HG03064 (cell line): ENCODE data around the gene STARD13.
"Not testable (repeated sequence)": the region's sequence is repeated elsewhere in the genome, so short reads cannot be mapped to it uniquely, and the experiment has no call there.

ENCODE experiments used
- ATAC-seq: cut with Tn5 transposase; IDR thresholded peaks from one replicate; pipeline ENCODE4 v1.9.1; 2021; ENCODE audit warnings: low read depth; ENCODE audit not compliant: unreplicated experiment

Gene STARD13

GRCh38 chr13:33260168-33261098 lies 25.1 kb downstream of the STARD13 start:
- no peak for ATAC-seq

DNA sequence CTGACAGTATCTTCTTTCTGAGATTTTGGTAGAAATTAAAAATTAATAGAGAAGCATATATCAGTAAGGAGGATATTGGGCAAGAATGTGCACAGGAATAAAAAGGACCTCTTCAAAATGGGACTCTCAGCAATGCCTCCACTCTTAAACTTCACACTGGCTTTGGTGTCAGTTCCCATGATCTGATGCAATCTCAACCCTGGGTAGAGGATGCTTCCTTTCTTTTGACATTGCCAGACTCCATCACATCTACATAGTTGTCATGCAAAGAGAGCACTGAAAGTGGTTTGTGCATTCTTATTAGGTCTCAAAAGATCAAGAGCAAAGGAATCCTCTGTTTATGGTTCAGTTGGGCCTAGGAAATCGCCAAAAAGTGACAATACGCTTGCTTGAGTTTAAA lies 26.3 kb downstream of the STARD13 start:
- no peak for ATAC-seq

DNA sequence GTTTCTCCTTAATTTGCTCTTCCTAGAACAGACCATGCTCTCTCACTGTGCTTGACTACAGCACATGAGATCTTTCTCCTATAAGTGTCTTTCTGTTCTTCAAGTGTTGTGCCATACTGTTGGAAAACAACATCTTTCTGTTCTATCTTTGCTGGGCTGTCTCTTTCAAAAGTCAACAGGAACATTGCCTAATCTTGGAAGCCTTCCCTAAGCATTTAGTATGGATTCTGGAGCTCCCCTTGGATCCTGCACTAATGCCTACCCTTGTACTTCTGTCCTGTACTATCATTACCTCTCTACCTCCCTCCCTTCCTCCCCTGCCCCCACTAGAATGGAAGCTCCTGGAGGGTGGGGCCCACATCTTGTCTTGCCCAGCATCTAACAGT lies 26.8 kb downstream of the STARD13 start:
- no peak for ATAC-seq

GRCh38 chr13:33257841-33258807 lies 27.4 kb downstream of the STARD13 start:
- no peak for ATAC-seq

DNA sequence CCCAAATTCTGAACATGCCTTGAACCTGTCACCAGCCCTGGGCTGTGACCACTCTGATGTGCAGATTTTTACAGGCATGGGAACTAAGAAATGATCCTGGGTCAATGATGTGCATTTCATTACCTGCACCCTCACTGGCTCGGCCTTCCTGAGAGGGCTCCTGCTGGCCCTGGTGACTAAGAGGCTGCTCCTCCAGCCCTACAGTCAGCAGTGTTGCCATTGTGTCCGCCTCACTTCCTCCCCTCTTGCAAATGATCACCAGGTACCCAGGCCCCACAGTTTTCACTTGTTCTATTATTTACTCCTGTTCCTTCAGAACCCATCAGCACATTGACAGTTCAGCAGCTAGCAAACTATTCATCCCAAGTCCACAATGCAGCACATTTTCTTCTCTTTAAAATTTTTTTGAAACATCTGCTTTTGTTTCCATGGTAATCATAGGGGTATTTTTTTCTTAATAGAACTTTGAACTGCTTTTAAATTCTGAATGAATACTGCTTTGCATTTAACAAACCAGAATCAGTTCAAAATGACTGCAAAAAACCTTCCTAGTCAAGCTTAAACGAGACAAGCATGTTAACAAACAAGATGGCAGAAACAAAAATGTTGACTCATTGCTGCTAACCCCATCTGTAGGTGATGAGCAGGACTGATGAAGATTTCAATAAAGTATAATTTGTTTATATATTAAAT lies 29.3 kb downstream of the STARD13 start:
- no peak for ATAC-seq

- ATAC-seq: no peak
Observed at GRCh38 chr13:33252135-33252534, 33.4 kb downstream of the STARD13 start.

GRCh38 chr13:33251131-33251661 lies 34.4 kb downstream of the STARD13 start:
- peak; percentile 58 for ATAC-seq

DNA sequence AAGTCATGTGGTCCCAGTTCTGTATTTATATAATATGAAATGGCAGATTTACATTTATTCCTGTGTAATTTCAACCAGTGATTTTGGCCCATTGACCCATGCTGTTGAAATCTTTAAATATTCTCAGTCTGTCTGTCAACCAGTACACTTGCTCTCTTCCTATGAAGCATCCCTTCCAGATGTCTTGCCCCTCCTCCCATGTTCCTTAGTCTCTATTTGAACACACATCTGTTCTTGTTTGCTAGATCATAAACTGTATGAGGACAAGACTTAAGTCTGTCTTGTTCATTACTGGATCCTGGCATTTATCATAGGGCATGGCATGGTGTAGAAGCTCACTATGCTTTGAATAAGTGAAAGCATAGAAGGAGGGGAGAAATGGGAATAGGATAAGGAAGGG lies 34.9 kb downstream of the STARD13 start:
- ATAC-seq: no peak

DNA sequence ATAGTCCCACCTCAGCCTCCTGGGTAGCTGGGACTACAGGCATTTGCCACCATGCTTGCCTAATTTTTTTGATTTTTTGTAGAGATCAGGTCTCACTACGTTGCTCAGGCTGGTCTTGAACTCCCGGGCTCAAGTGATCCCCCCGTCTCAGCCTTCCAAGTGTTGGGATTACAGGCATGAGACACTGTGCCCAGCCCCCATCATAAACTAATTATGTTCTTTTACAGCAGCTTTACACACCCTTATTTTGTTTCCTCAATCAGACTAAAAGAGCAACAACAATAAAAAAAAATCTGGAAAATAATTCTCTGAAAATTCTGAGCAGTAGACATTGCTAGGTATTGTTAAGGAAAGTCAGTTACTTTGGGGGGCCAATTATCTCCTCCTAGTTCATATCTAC lies 35.7 kb downstream of the STARD13 start:
- no peak for ATAC-seq

- no peak for ATAC-seq
Observed at GRCh38 chr13:33249066-33249465, 36.5 kb downstream of the STARD13 start.

DNA sequence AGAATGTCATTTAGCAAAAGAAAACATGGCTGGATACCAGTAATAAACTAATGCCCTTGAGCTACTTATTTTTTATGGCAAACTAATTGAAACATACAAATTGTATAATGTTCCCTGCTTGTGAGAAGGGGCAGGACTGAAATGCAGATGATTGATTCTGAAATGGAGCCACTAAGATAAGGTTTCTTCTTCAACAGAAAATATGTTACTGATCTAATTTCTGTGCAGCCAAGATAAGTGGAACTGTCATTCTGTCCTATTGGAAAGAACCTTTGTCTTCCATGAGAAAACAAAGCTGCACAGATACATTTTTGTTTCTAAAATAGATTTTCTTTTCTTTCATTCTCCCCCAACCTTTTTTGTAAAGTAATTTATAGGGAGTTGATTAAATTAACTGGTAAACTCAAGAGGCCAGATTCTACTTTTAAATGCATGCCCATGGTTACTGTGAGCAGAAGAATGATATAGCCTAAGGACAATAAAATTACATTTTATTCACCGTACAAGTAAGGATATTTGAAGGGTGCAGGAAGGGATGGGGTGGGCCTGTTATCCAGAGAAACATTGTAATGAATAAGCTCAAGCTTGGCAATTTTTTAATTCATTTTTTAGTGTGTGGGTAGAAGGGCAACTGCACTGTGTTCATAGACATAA lies 39.9 kb downstream of the STARD13 start:
- no peak for ATAC-seq

GRCh38 chr13:33244907-33245287 lies 40.7 kb downstream of the STARD13 start:
- ATAC-seq: no peak

DNA sequence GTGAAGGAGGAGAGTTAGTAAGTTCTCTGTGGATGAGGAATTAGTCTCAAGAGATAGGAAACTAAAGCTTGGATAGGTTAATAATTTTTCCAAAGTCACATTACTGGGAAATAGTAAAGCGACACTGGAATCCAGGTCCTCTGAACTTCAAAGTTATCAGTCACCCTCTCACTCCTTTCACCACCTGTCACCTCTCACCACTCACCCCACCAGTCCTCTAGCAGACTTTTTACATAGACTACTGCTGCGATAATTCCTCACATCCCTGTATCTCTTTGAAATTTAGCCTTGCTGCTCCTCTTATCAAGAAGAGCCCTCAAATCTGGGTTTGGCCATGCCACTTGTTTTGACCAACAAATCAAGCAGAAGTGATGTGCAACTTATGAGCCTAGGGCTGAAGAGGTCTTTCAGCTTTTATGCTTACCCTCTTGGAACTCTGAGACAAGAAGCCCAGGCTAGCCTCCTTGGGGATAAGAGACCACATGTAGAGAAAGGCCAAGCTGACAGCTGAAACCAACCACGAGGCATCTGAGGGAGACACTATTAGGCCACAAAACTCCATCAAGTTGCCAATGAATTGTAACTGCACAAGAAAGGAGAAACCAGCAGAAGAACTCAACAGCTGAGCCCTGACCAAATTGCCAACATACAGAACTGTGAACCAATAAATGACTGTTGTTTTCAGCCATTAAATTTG lies 41.2 kb downstream of the STARD13 start:
- no peak for ATAC-seq

DNA sequence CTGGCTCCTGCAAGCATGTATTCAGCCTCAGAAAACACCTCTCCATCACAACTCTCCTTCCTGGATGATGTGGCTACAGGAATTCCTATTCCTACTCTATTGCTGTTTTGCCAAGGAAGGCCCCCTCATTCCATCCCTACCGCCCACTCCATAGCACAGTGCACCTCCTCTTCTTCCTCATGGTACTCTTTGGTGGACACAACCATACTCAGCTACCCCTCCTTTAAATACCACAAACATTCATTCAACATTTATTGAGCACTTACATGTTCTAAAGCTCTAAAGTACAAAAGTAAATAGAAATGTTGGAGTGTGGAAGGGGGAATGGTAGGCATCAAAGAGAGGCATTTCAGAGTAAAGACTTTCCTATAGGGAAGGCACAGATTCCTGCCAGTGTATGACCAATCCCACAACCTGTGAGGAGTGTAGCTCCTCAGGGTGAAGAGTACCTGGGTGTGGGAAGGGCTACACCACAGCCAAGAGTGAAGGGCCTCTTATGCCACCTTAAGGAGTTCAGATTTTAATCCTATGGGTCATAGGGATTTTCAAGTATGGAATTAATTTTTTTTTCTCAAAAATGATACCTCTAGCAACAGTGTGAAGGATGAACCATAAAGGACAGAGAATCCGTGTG lies 42.5 kb downstream of the STARD13 start:
- no peak for ATAC-seq

DNA sequence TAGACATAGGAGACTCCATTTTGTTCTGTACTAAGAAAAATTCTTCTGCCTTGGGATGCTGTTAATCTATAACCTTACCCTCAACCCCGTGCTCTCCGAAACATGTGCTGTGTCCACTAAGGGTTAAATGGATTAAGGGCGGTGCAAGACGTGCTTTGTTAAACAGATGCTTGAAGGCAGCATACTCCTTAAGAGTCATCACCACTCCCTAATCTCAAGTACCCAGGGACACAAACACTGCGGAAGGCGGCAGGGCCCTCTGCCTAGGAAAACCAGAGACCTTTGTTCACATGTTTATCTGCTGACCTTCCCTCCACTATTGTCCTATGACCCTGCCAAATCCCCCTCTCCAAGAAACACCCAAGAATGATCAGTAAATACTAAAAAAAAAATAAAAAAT lies 43.2 kb downstream of the STARD13 start:
- ATAC-seq: not testable (repeated sequence)

GRCh38 chr13:33236021-33236420 lies 49.5 kb downstream of the STARD13 start:
- ATAC-seq: no peak

DNA sequence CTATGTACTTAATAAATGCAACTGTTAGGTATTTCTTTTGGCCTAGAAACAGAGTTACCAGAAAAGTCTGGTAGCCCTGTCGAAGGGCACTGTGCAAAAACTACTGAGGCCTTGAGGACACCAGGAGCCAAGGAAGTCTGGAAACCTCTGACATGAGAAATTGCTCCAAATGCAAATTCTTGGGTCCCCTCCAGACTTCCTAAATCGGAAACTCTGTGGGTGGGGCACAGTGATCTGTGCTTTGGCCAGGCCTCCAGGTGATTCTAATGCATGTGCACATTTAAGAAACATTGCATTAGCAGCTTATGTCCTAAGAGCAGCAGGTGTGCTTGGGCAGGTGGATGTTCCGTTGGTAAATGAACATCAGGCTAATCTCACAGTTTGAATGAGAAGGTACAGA lies 50.0 kb downstream of the STARD13 start:
- no peak for ATAC-seq

DNA sequence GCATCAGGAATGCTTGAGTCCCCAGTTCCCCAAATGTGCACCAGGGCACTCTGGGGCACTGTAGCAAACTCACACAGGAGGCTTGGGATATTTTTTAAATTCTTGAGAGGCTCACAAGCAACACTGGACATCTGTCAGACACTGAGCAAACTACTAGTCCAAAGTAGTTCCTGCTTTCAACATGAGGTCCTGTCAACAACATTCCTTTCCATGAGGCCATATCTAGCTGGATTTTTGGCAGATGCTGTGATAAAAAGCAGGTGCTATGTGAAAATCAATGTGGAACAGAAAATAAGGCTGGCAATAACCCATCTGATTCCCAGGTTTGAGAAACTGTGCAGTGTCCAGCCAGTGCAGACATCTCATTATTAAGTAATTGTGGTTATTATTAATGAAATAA lies 50.5 kb downstream of the STARD13 start:
- ATAC-seq: no peak

GRCh38 chr13:33233547-33233946 lies 52.0 kb downstream of the STARD13 start:
- ATAC-seq: no peak
